Tibial nerve (tissue), 4 donors: ENCODE measurements around the gene CGB2.

ENCODE experiments used
- EP300 ChIP-seq, 2 donors: sonication (generic); formaldehyde crosslinking; IDR thresholded peaks; one replicate each; pipeline ENCODE4 v1.6.1; 2017; ENCODE audit warnings: antibody characterized with exemption in 2 of 2, mild to moderate bottlenecking in 1 of 2
- POLR2A ChIP-seq, 2 donors: fragments of 450-650 bp; IDR thresholded peaks; one replicate each; pipeline ENCODE4 v1.6.1; 2017; ENCODE audit warnings: antibody characterized with exemption in 2 of 2, mild to moderate bottlenecking in 2 of 2, moderate library complexity in 2 of 2
- TF ChIP-seq, protein P1 (sequence below), 5 experiments: fragments of 200-600 bp in 3 of 5; fragments of 450-650 bp in 2 of 5; sonication (generic) in 3 of 5; IDR thresholded peaks; one replicate each; pipeline ENCODE4 v1.5.1; 2016 to 2019; ENCODE audit warnings: antibody characterized with exemption in 5 of 5, mild to moderate bottlenecking in 3 of 5, moderate library complexity in 2 of 5

DNA sequence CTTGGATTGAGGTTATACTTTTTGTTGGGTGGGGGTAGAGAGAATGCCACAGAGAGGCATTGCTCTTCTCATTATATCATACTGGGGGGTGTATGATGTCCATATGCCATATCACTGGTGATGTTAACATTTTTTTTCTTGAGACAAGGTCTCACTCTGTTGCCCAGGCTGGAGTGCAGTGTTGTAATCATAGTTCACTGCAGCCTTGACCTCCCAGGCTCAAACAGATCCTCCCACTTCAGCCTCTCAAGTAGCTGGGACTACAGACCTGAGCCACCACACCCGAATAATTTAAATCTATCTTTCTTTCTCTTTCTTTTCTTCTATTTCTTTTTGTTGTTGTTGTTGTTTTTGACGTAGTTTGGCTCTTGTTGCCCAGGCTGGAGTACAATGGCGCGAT lies 48.7 kb downstream of the CGB2 start:
- TF ChIP-seq POLR2A (IDR thresholded peaks at IDR 0.05), result no peak
- TF ChIP-seq, protein P1, sequence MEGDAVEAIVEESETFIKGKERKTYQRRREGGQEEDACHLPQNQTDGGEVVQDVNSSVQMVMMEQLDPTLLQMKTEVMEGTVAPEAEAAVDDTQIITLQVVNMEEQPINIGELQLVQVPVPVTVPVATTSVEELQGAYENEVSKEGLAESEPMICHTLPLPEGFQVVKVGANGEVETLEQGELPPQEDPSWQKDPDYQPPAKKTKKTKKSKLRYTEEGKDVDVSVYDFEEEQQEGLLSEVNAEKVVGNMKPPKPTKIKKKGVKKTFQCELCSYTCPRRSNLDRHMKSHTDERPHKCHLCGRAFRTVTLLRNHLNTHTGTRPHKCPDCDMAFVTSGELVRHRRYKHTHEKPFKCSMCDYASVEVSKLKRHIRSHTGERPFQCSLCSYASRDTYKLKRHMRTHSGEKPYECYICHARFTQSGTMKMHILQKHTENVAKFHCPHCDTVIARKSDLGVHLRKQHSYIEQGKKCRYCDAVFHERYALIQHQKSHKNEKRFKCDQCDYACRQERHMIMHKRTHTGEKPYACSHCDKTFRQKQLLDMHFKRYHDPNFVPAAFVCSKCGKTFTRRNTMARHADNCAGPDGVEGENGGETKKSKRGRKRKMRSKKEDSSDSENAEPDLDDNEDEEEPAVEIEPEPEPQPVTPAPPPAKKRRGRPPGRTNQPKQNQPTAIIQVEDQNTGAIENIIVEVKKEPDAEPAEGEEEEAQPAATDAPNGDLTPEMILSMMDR (IDR thresholded peaks at IDR 0.05), result no peak
- no peak for TF ChIP-seq EP300 (IDR thresholded peaks at IDR 0.05)
